OCI-LY1 (cell line): ENCODE results near the gene B3GALNT2.
A peak's percentile ranks its signal among the peaks of the same experiment; 100 is the strongest.

ENCODE experiments used
- H2AFZ ChIP-seq: fragments of 200-600 bp; sonication (generic), shearing (Covaris generic); 2 replicates; pipeline ENCODE4 v1.6.0; 2014; ENCODE audit warnings: antibody characterized with exemption, mild to moderate bottlenecking, low read length
- H3F3A ChIP-seq: fragments of 200-600 bp; sonication (generic), shearing (Covaris generic); 2 replicates; pipeline ENCODE4 v1.6.0; 2014; ENCODE audit warnings: mild to moderate bottlenecking, antibody characterized with exemption, low read length, moderate library complexity; ENCODE audit not compliant: insufficient read depth
- H3K27ac ChIP-seq: fragments of 200-600 bp; sonication (generic); 2 replicates; pipeline ENCODE4 v1.5.1; 2014; ENCODE audit warnings: low read length, mixed run types, mild to moderate bottlenecking, low read depth; ENCODE audit not compliant: poor library complexity, severe bottlenecking
- H3K27me3 ChIP-seq: fragments of 200-600 bp; sonication (generic); 2 replicates; pipeline ENCODE4 v1.6.0; 2014; ENCODE audit warnings: antibody characterized with exemption, mild to moderate bottlenecking, low read length, moderate library complexity; ENCODE audit not compliant: insufficient read depth
- H3K36me3 ChIP-seq: fragments of 200-600 bp; sonication (generic); 2 replicates; pipeline ENCODE4 v1.6.1; 2014; ENCODE audit warnings: mild to moderate bottlenecking, antibody characterized with exemption, low read length, moderate library complexity, mixed read lengths; ENCODE audit not compliant: insufficient read depth
- H3K4me1 ChIP-seq: fragments of 200-600 bp; sonication (generic); 2 replicates; pipeline ENCODE4 v1.5.1; 2014; ENCODE audit warnings: mild to moderate bottlenecking, low read length, moderate library complexity; ENCODE audit not compliant: insufficient read depth, severe bottlenecking
- H3K4me2 ChIP-seq: fragments of 200-600 bp; sonication (generic), shearing (Covaris generic); 2 replicates; pipeline ENCODE4 v1.6.1; 2014; ENCODE audit warnings: low read length
- H3K4me3 ChIP-seq: fragments of 200-600 bp; sonication (generic); 2 replicates; pipeline ENCODE4 v1.5.1; 2014; ENCODE audit warnings: low read length, low read depth, mild to moderate bottlenecking, mixed read lengths; ENCODE audit not compliant: poor library complexity, severe bottlenecking
- H3K79me2 ChIP-seq: fragments of 200-600 bp; shearing (Covaris generic); 2 replicates; pipeline ENCODE4 v1.6.1; 2016; ENCODE audit warnings: mixed run types, low read length, mixed read lengths; ENCODE audit not compliant: insufficient read depth
- H3K9ac ChIP-seq: fragments of 200-600 bp; sonication (generic), shearing (Covaris generic); 2 replicates; pipeline ENCODE4 v1.6.1; 2014; ENCODE audit warnings: mild to moderate bottlenecking, low read length, mixed read lengths
- H3K9me2 ChIP-seq: fragments of 200-600 bp; sonication (generic), shearing (Covaris generic); 2 replicates; pipeline ENCODE4 v1.6.1; 2014; ENCODE audit warnings: low read depth, mild to moderate bottlenecking, low read length, mixed read lengths
- H3K9me3 ChIP-seq: fragments of 200-600 bp; shearing (Covaris generic); 2 replicates; pipeline ENCODE4 v1.6.1; 2014; ENCODE audit warnings: low read length, mixed read lengths
- H4K20me1 ChIP-seq: fragments of 200-600 bp; sonication (generic), shearing (Covaris generic); 2 replicates; pipeline ENCODE4 v1.6.0; 2016; ENCODE audit warnings: mild to moderate bottlenecking, low read length; ENCODE audit not compliant: insufficient read depth
- CTCF ChIP-seq: fragments of 200-600 bp; sonication (generic), shearing (Covaris generic); IDR thresholded peaks from 2 replicates; pipeline ENCODE4 v1.5.1; 2017; ENCODE audit warnings: mild to moderate bottlenecking, antibody characterized with exemption, low read length, moderate library complexity, mixed read lengths
- EZH2 ChIP-seq: fragments of 200-600 bp; sonication (generic), shearing (Covaris generic); IDR thresholded peaks from 2 replicates; pipeline ENCODE4 v1.8.0; 2017; ENCODE audit warnings: borderline replicate concordance, mixed run types, mild to moderate bottlenecking, antibody characterized with exemption, low read length, moderate library complexity, mixed read lengths

B3GALNT2 gene

GRCh38 chr1:235513495-235514366 is 9.5 kb upstream of the B3GALNT2 start:
- no peaks in the 10 kb centered on the region for H3K9me2 ChIP-seq
- no peaks in the 10 kb centered on the region for H3K9me3 ChIP-seq
- H3K4me2 ChIP-seq = no peak overlapping the region
- TF ChIP-seq CTCF (peak; percentile 89), EZH2 (no peak)
- 0 out of 2 replicates have a peak, but pooled peaks cover 3% of the 10 kb centered on the region for H3K27me3 ChIP-seq
- H3K4me1 ChIP-seq = no peaks in the 10 kb centered on the region
- H3K79me2 ChIP-seq = no peaks in the 10 kb centered on the region
- H3F3A ChIP-seq = no peaks in the 10 kb centered on the region
- no peak overlapping the region for H2AFZ ChIP-seq
- H3K9ac ChIP-seq = no peak overlapping the region
- H4K20me1 ChIP-seq = no peaks in the 10 kb centered on the region
- H3K36me3 ChIP-seq = no peaks in the 10 kb centered on the region
- no peak overlapping the region for H3K4me3 ChIP-seq
- no peak overlapping the region for H3K27ac ChIP-seq

GRCh38 chr1:235511470-235512240 is 7.4 kb upstream of the B3GALNT2 start:
- no peaks in the 10 kb centered on the region for H3F3A ChIP-seq
- no peak overlapping the region for H2AFZ ChIP-seq

GRCh38 chr1:235510823-235511222 is 6.6 kb upstream of the B3GALNT2 start:
- H3K4me1 ChIP-seq = no peaks in the 10 kb centered on the region
- H3K9ac ChIP-seq = no peak overlapping the region
- H3K36me3 ChIP-seq = no peaks in the 10 kb centered on the region
- H3K4me2 ChIP-seq = no peak overlapping the region
- no peak overlapping the region for H2AFZ ChIP-seq
- no peak overlapping the region for H3K27ac ChIP-seq
- no peak overlapping the region for H3K4me3 ChIP-seq
- H3F3A ChIP-seq = no peaks in the 10 kb centered on the region
- TF ChIP-seq EZH2 = no peak
- TF ChIP-seq CTCF = no peak
- H3K9me3 ChIP-seq = no peaks in the 10 kb centered on the region
- no peaks in the 10 kb centered on the region for H3K9me2 ChIP-seq
- H3K79me2 ChIP-seq = no peaks in the 10 kb centered on the region
- H4K20me1 ChIP-seq = no peaks in the 10 kb centered on the region
- H3K27me3 ChIP-seq = 0 out of 2 replicates have a peak, but pooled peaks cover 3% of the 10 kb centered on the region

More at GRCh38 chr1:235511470-235512240, 7.4 kb upstream of the B3GALNT2 start:
- no peaks in the 10 kb centered on the region for H3K79me2 ChIP-seq
- H4K20me1 ChIP-seq = no peaks in the 10 kb centered on the region
- no peak overlapping the region for H3K4me2 ChIP-seq
- TF ChIP-seq CTCF = no peak
- TF ChIP-seq EZH2 = no peak
- no peaks in the 10 kb centered on the region for H3K9me3 ChIP-seq
- H3K27me3 ChIP-seq = 0 out of 2 replicates have a peak, but pooled peaks cover 3% of the 10 kb centered on the region
- no peaks in the 10 kb centered on the region for H3K4me1 ChIP-seq
- H3K9me2 ChIP-seq = no peaks in the 10 kb centered on the region
- H3K36me3 ChIP-seq = no peaks in the 10 kb centered on the region
- H3K4me3 ChIP-seq = no peak overlapping the region
- H3K9ac ChIP-seq = no peak overlapping the region
- H3K27ac ChIP-seq = no peak overlapping the region
